ENCODE data around the gene MZT2A.

GRCh38 chr2:131509615-131510014, 17.4 kb upstream of the MZT2A start:
- TF ChIP-seq CTCF (IDR thresholded peaks at IDR 0.05; ENCODE audit: poor library complexity) (no peak), EZH2phosphoT487 (IDR thresholded peaks at IDR 0.05; ENCODE audit: low read depth, severe bottlenecking, unreplicated experiment) (no peak)

All from hepatocyte (in vitro differentiated cells).